Fibroblast of skin of scalp (primary cell): ENCODE data around the gene BPIFB3.
A peak's percentile ranks its signal among the peaks of the same experiment; 100 is the strongest.

ENCODE experiments used
- DNase-seq: peaks from one replicate; pipeline ENCODE4 v3.0.0-alpha.2; 2013

BPIFB3 gene

GRCh38 chr20:33063271-33063670, 9.6 kb downstream of the BPIFB3 start:
- DNase-seq = no peak

GRCh38 chr20:33064572-33065287, 11.0 kb downstream of the BPIFB3 start:
- no peak for DNase-seq

GRCh38 chr20:33065785-33066184, 12.1 kb downstream of the BPIFB3 start:
- DNase-seq = no peak

GRCh38 chr20:33067806-33068205, 14.1 kb downstream of the BPIFB3 start:
- no peak for DNase-seq

- no peak for DNase-seq
Measured at GRCh38 chr20:33068251-33068939, 14.7 kb downstream of the BPIFB3 start.

DNA sequence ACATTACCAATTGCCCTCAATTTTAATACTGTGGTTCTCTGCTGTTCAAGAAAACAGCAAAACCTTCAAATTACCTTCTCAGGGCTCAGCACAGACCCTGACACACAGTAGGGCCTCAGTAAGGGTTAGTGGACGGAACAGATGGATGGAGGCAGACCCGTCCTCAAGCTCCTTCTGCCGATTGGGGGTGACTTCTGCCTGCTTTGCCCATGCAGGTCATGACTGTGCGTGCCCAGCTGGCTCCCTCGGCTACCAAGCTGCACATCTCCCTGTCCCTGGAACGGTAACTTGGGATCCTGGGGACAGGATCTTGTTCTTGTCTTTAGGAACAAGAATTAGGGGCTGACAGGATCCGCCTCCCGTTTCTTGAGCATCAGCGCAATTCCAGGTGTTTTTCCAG, 16.0 kb downstream of the BPIFB3 start:
- DNase-seq = no peak

GRCh38 chr20:33070111-33071053, 16.7 kb downstream of the BPIFB3 start:
- no peak for DNase-seq

DNA sequence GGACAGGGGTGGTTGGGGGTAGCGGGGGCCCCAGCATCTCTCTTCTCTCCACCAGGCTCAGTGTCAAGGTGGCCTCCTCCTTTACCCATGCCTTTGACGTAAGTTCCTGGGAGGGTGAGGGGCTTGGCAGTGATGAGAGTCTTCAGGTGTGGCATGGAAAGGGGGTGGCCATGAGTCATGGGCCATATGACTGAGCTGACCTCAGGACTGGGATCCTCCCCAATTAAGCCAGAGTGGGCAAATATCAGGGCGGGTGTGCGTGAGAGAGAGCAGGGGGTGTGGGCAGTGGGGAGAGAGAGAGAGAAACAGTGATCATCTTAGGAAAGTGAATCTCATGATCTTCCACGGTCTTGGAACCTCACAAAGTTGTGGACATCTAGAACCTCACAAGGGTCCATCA, 17.5 kb downstream of the BPIFB3 start:
- no peak for DNase-seq

DNA sequence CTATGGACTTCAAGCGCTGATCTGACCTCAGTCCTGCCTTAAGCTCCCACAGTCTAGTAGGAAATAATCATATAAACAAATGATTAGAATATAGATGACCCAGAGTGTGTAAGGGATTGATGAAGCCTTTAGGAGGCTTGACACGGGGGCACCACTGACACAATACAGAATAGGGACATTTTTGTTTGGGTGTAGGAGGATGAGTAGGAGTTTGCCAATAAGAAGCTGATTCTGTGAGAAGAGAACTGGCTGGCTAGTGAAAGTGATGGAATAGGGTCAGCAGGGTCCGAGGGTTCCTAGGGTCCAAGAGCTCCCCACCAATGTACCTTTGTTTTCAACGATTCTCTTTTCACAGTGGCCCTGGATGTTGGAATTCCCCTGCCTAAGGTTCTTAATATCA, 18.7 kb downstream of the BPIFB3 start:
- no peak for DNase-seq

DNA sequence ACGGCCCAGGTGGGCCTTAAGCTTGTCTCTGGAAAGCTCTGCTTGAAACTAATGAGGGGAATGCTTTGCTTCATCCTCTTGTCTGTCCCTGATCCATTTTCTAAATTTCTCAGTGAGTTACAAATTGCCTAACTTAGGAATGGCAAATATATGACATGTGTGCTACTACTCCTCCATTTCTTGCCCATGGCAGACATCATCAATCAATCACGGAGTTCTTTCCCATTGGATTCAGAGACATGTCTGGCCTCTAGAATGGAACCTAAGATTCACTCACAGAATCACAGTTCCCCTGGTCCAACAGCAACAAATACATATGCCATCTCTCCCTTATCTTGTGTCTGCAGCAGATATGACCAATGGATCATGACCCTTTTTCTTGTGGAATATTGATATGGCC, 19.1 kb downstream of the BPIFB3 start:
- DNase-seq = no peak

DNA sequence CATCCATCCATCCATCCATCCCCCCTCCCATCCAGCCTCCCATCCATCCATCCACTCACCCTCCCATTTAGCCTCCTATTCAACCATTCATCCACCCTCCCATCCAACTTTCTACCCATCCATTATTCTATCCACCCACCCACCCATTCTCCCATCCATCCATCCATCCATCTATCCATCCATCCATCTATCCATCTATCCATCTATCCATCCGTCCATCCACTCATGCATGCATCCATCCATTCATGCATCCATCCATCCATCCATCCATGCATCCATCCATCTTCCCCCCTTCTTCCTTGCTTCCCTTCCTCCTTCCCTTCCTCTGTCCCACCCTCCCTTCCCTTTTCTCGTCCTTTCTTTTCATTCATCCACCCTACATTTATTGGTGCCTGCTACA, 21.0 kb downstream of the BPIFB3 start:
- DNase-seq = no peak

DNA sequence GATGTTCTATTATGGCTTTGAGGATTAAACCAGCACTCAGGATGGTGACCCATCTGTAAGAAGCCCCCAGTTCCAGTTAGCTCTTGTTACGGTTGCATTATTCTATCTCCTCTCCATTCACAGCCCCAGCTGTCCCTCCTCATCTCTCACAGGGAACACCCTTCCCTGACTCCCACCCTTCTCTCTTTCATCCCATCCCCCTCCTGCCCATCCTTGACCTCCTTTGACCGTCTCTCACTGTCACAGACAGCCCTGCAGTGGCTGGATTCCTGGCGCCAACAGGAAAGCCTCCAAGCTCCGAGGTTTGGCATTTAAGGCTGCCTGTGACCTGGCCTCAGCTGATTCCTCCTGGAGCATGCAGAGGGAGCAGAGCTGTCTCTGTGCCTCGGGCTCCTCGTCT, 21.6 kb downstream of the BPIFB3 start:
- DNase-seq = no peak

- DNase-seq = no peak
Measured at GRCh38 chr20:33076662-33077372, 23.1 kb downstream of the BPIFB3 start.

DNA sequence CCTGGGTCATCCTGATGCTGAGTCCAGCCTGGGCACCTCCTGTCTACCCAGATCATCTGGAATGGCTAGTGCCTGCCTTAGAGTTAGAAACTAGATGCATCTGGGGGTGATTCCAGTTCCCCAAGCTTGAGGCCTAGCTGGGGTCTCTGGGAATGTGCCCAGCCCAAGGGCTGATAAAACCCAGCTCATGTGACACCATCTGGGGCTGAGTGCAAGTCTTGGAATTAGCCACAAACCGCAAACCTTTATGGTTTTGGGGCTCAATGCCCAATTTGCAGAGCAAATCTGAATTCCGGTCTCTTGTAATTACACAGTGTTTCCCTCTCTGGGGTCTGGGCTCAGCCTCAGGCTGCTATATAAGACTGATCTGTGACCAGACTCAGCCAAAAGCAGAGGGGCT, 25.6 kb downstream of the BPIFB3 start, which contains the start of gene BPIFB4:
Gene BPIFB4 (plus strand): TSS at position 385 of the 400 bp plus-strand sequence. CDS start 1,884 bp downstream, outside the sequence.
- peak; percentile 14 for DNase-seq

DNA sequence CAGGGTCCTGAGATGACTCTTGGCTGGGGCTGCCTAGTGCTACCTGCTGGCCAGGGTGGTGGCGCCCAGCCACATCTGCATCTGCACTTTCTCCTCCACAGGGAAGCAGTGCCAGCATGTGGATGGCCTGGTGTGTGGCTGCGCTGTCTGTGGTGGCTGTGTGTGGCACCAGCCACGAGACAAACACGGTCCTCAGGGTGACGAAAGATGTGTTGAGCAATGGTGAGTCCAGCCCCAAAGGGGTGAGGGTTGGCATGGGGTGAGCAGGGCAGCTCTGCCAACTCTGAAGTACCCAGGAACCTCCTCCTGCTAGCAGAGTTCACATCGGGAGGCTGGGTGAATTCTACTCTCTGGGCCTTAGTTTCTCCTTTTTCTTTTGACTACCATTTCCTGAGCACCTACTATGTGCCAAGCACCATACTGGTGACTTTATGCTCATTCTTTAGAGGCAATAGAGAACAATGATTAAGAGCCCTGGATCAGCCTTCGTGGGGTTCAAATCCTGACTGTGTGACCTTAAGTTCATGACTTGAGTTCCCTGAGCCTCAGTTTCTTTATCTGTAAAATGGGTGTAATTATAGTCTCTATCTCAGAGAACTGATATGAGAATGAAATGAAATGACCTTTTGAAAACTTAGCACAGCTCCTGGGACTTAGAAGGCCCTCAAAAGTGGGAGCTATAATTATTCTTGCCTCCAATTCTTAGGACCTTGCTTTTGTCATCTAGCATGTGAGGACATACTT, 27.9 kb downstream of the BPIFB3 start:
- no peak for DNase-seq

- DNase-seq = no peak
Measured at GRCh38 chr20:33082546-33082945, 28.8 kb downstream of the BPIFB3 start.

- no peak for DNase-seq
Measured at GRCh38 chr20:33083544-33084340, 30.0 kb downstream of the BPIFB3 start.

DNA sequence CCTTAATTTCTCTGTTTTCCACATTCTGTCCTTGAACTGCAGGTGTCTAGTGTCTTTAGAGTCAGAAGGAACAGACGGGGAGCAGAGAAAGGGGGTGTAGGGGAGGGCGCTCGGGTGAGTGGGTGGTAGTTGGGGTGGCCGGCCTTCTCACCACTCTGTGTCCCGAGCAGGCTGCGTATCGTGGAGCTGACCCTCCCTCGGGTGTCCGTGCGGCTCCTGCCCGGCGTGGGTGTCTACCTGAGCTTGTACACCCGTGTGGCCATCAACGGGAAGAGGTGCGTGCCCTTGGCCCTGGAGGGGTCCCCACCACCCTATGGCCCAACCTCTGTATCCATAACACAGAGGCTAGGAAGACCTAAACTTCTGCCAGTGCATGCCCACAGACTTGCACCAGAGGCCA, 31.0 kb downstream of the BPIFB3 start:
- no peak for DNase-seq

DNA sequence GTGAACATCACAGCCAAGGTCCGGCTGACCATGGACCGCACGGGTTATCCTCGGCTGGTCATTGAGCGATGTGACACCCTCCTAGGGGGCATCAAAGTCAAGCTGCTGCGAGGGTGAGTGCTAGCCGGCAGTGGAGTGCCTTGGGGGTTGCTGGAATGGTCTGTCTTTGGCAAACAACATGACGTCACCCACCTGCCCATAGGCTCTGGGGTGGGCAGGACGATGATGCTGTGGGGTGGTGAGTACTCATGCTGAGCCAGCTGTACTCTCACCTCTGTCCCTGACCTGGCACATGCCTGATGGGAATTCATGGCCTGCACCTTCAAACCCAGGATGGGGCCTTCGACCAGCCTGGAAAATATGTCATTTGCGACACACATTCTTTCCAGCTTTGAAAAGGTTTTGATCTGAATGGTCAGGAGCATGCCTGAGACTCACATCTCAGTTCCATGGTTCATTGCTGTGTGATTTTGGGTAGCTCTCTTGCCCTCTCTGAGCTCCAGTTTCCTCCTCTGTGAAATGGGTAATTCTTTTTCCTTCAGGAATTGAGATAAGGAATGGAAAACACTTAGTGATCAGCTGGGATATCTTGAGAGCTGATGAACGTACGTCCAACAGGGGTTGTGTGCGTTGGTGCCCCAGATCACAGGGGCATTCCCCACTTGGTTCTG, 32.5 kb downstream of the BPIFB3 start:
- no peak for DNase-seq

DNA sequence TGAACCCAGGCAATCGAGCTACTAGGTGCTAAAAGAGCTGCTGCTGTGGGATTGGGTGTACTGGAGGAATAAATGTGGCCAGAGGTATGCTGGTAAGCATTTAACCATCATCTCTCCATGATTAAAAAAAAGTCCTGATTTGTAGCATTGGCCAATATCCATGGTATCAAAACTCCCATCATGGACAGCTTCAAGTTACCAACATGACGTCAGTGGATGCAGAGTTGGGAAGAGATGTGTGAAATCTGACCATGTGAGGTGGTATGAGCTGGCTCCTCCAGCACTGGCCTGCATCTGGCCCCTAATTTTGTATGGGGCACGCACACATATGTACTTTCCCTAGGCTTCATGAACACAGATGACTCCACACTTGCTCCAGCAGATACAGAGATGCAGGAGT, 37.4 kb downstream of the BPIFB3 start:
- no peak for DNase-seq
